Pancreas (tissue), 10 donors: ENCODE measurements around the gene AMDHD2. TPM values are rescaled to one million over a fixed set of nuclear protein-coding genes. Genes with fewer than 3 reads are reported as not detected.
A peak's percentile ranks its signal among the peaks of the same experiment; 100 is the strongest.
"Not testable (repeated sequence)": the region's sequence is repeated elsewhere in the genome, so short reads cannot be mapped to it uniquely, and the experiment has no call there.

Experiments used
- ATAC-seq, 4 donors: fragments of 200-7000 bp; cut with Tn5 transposase; one replicate each; pipeline versions ENCODE4 v1.8.0 to v1.9.1; 2020; ENCODE audit warnings: mild to moderate bottlenecking in 4 of 4, moderate library complexity in 4 of 4
- DNase-seq, 6 donors: peaks; one replicate each; pipeline ENCODE4 v3.0.0-alpha.2; 2020
- FAIRE-seq: peaks from 2 replicates; lab custom pipeline; 2012; peaks lifted over from hg19 to GRCh38; lab: Jason Lieb, UNC
- H3K27ac ChIP-seq, 4 donors: fragments of 200-600 bp; sonication (generic); 1 replicate in 3 of 4; 2 replicates in 1 of 4; pipeline versions ENCODE4 v1.5.0 to v1.8.0; 2020
- H3K27me3 ChIP-seq, 4 donors: fragments of 200-600 bp; one replicate each; pipeline ENCODE4 v1.8.0; 2021
- H3K36me3 ChIP-seq, 3 donors: fragments of 200-600 bp; sonication (generic) in 1 of 3; one replicate each; pipeline versions ENCODE4 v1.5.0 to v1.8.0; 2020 to 2021
- H3K4me1 ChIP-seq, 3 donors: fragments of 200-600 bp; one replicate each; pipeline ENCODE4 v1.8.0; 2021
- H3K4me3 ChIP-seq, 4 donors: fragments of 200-600 bp; sonication (generic) in 2 of 4; one replicate each; pipeline versions ENCODE4 v1.5.0 to v1.8.0; 2020 to 2021
- H3K9me3 ChIP-seq, 4 donors: fragments of 200-600 bp; one replicate each; pipeline ENCODE4 v1.8.0; 2021
- WGBS, 2 donors: extraction: QIAGEN DNeasy Blood & Tissue Kit; methylation state at CpG; one replicate each; pipeline ENCODE4 v1.1.7; 2013; 5-methylcytosine and 5-hydroxymethylcytosine counted together
- intact Hi-C, 3 donors: fragments of 100-400 bp; cut with DNase I; formaldehyde crosslinking; loops; one replicate each; pipeline versions ENCODE4 v1.11.1 to v1.14.2; 2022
- microRNA-seq, 2 donors: library from miRNA; unstranded; fragments of <30 nt; microRNA quantifications; one replicate each; pipeline versions ENCODE4 to v1.1.0, GENCODE V29; 2019 to 2020
- polyA plus RNA-seq, 2 donors: library from polyadenylated mRNA; stranded (reverse); fragments of 200-250 nt; gene quantifications; one replicate each; pipeline ENCODE4 v1.2.3, GENCODE V29; 2013
- total RNA-seq, 6 donors: library from RNA; stranded (reverse); fragmentation: NEBNext Ultra II Directional in 4 of 6; extraction: Animal tissue kit (Norgen Biotek cat#: 25700) in 4 of 6; gene quantifications; one replicate each; pipeline versions ENCODE4 v1.2.1 to v1.2.4, GENCODE V29; 2021 to 2023
- donor health status: healthy with polysubstance abuse.
- donor health status: DM: no; HTN: no; CAD: no; lungs with moderate emphysema.
- donor health status: DM: no; HTN: no; CAD: no.
- donor health status: control.
- donor health status: control.
- donor health status: Bipolar disorder and iron deficiency.
- donor health status: DM: yes; HTN: yes; CAD: no.
- donor health status: DM: no; HTN: no; CAD: no.
- donor health status: DM: no; HTN: no; CAD: no.
- donor health status: DM: yes; HTN: yes; CAD: no.

Gene AMDHD2
- total and polyA plus RNA-seq, 8 donors = 8.0 to 36.3 (median 12.7) TPM

DNA sequence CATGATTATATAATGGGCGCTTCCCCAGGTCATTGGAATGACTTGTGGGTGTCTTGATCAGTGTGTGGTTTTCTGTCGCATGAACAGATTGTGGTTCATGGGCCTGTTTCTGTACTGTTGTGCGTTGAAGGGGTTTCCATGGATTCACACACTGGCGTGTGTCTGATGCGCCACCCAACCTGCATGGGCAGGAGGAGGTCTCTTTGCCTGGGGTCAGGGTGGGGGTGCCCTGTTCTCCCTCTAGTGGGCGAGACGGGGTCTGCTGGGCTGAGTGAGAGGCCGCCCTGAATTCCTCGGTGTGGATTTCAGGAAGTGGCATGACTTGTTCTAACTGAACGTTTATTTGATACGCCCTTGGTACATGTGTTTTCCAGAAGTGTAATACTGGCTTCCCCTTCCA lies 60.0 kb downstream of the AMDHD2 start:
- not testable (repeated sequence) for DNase-seq

DNA sequence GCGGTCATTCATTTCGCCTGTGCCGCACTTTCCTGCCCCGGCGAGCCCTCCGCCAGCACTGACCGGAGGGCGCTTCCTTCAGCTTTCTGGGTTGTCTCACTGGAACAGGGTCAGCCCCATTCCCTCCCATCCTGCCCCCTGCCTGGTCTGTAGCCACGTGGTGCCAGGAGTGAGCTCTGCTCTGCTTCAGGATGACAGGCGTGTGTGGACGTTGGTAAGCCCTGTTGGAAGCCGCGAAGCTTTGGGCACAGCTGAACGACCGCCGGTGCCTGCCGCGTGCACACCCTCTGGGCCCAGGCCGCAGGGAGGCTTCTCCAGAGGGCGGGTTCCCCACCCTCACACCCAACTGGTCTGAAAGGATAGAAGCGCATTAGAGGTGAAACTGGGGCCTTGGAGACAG lies 60.6 kb downstream of the AMDHD2 start:
- H3K4me3 ChIP-seq, H3K4me1 ChIP-seq, FAIRE-seq, H3K9me3 ChIP-seq, ATAC-seq, H3K27me3 ChIP-seq, H3K27ac ChIP-seq, DNase-seq, intact Hi-C loops: not testable (repeated sequence)
- peaks cover 0 to 12% (median 0%) of the 10 kb centered on the region in 3 donors for H3K36me3 ChIP-seq
- no CpG with 5 or more reads among the region's 21 CpGs for WGBS, 2 donors

More for the DNA sequence above, 60.0 kb downstream of the AMDHD2 start:
- H3K36me3 ChIP-seq, intact Hi-C loops, H3K4me3 ChIP-seq, H3K4me1 ChIP-seq, FAIRE-seq, H3K27me3 ChIP-seq, H3K9me3 ChIP-seq, H3K27ac ChIP-seq: not testable (repeated sequence)
- ATAC-seq = peak in 2 of 4 donors; percentile 24 to 25
- 79 to 84% methylated on average over 5 to 6 of the region's 11 CpGs for WGBS, 2 donors

Small RNA genes lying within 50 kb of the gene (microRNA-seq; reads per million reads assigned to microRNA genes)
- gene MIR3178 = 0 reads per million in 2 donors

Other genes with a start within 250 kb of the AMDHD2 start
- gene ABCA3, start 179.6 kb upstream of the AMDHD2 start, total RNA-seq = 10 to 100 TPM; 12.7 to 26.5 (median 16.5) TPM
- 10 to 100 TPM; 22.6 to 22.8 TPM for gene ABCA3, start 179.6 kb upstream of the AMDHD2 start, polyA plus RNA-seq
- 1 to 10 TPM in 4 of 6 donors, under 1 TPM in 2; 0.69 to 2.6 (median 1.3) TPM for gene CCNF, start 90.9 kb upstream of the AMDHD2 start, total RNA-seq
- gene CCNF, start 90.9 kb upstream of the AMDHD2 start, polyA plus RNA-seq = under 1 TPM; 0.77 to 0.91 TPM
- gene TEDC2, start 60.3 kb upstream of the AMDHD2 start, total RNA-seq = under 1 TPM in 5 of 6 donors, not detected in 1; 0.16 to 0.82 (median 0.76) TPM
- 1 to 10 TPM; 1.1 to 1.4 TPM for gene TEDC2, start 60.3 kb upstream of the AMDHD2 start, polyA plus RNA-seq
- under 1 TPM in 3 of 6 donors, not detected in 3; 0.09 to 0.22 (median 0.20) TPM for gene NTN3, start 49.1 kb upstream of the AMDHD2 start, total RNA-seq
- gene NTN3, start 49.1 kb upstream of the AMDHD2 start, polyA plus RNA-seq = under 1 TPM; 0.07 to 0.08 TPM
- gene TBC1D24, start 45.2 kb upstream of the AMDHD2 start, total RNA-seq = 10 to 100 TPM; 16.8 to 23.7 (median 19.7) TPM
- 10 to 100 TPM; 10.8 to 16.0 TPM for gene TBC1D24, start 45.2 kb upstream of the AMDHD2 start, polyA plus RNA-seq
- 10 to 100 TPM; 39.9 to 92.3 (median 66.8) TPM for gene ATP6V0C, start 6.4 kb upstream of the AMDHD2 start, total RNA-seq
- 100 to 1,000 TPM in 1 of 2 donors, 10 to 100 TPM in 1; 59.8 to 124 TPM for gene ATP6V0C, start 6.4 kb upstream of the AMDHD2 start, polyA plus RNA-seq
- gene CEMP1, start 11.0 kb downstream of the AMDHD2 start, total RNA-seq = under 1 TPM; 0.12 to 0.92 (median 0.62) TPM
- gene CEMP1, start 11.0 kb downstream of the AMDHD2 start, polyA plus RNA-seq = 1 to 10 TPM; 1.1 to 1.2 TPM
- gene PDPK1, start 17.6 kb downstream of the AMDHD2 start, total RNA-seq = 10 to 100 TPM; 24.2 to 34.8 (median 31.9) TPM
- 10 to 100 TPM; 12.7 to 27.3 TPM for gene PDPK1, start 17.6 kb downstream of the AMDHD2 start, polyA plus RNA-seq
- gene KCTD5, start 162.2 kb downstream of the AMDHD2 start, total RNA-seq = 1 to 10 TPM; 4.5 to 8.9 (median 6.7) TPM
- gene KCTD5, start 162.2 kb downstream of the AMDHD2 start, polyA plus RNA-seq = 1 to 10 TPM; 6.3 to 7.7 TPM
- gene PRSS27, start 199.9 kb downstream of the AMDHD2 start, total RNA-seq = under 1 TPM; 0.22 to 0.69 (median 0.50) TPM
- 1 to 10 TPM; 2.0 to 2.1 TPM for gene PRSS27, start 199.9 kb downstream of the AMDHD2 start, polyA plus RNA-seq
- 100 to 1,000 TPM; 244 to 448 (median 301) TPM for gene SRRM2, start 232.3 kb downstream of the AMDHD2 start, total RNA-seq
- 1,000 to 10,000 TPM in 1 of 2 donors, 100 to 1,000 TPM in 1; 850 to 1,932 TPM for gene SRRM2, start 232.3 kb downstream of the AMDHD2 start, polyA plus RNA-seq